GM12864 (cell line): ENCODE measurements around the gene C19orf25.
"Not testable (repeated sequence)": the region's sequence is repeated elsewhere in the genome, so short reads cannot be mapped to it uniquely, and the experiment has no call there.

Experiments used
- DNase-seq: peaks from one replicate; pipeline ENCODE4 v3.0.0-alpha.2; 2011; ENCODE audit warnings: low read depth
- H3K4me3 ChIP-seq: 2 replicates; pipeline ENCODE4 v1.5.1; 2011; ENCODE audit warnings: mild to moderate bottlenecking, low read depth, low read length, control low read depth
- TF ChIP-seq, protein P1 (sequence below): IDR thresholded peaks from 2 replicates; pipeline ENCODE4 v1.5.1; 2011; ENCODE audit warnings: low read depth, mild to moderate bottlenecking, moderate library complexity, low read length, control low read depth, inconsistent platforms; ENCODE audit errors: missing control alignments

The C19orf25 gene

DNA sequence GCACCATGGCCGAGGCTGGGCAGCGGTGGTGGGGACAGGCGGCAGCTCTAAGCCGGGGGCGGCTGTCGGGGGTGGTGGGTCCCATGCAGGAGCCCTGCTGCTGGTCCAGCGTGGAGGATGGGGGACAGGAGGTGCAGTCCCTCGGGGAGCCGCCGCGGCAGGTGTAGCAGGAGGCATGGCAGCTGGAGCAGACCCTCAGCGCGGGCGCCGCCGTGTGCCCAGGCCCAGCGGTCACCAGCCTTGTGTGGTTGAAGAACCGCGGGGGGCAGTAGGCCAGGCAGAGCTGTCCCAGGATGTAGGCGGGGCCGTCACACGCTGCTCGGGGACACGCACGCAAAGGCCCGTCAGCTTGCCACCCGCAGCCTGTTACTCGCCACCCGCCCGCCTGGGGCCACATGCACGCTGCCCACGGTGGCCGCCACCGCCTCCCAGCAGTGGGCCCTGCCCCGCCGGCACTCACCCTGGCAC lies 2.9 kb upstream of the C19orf25 start:
- DNase-seq, result no peak
- TF ChIP-seq, protein P1, sequence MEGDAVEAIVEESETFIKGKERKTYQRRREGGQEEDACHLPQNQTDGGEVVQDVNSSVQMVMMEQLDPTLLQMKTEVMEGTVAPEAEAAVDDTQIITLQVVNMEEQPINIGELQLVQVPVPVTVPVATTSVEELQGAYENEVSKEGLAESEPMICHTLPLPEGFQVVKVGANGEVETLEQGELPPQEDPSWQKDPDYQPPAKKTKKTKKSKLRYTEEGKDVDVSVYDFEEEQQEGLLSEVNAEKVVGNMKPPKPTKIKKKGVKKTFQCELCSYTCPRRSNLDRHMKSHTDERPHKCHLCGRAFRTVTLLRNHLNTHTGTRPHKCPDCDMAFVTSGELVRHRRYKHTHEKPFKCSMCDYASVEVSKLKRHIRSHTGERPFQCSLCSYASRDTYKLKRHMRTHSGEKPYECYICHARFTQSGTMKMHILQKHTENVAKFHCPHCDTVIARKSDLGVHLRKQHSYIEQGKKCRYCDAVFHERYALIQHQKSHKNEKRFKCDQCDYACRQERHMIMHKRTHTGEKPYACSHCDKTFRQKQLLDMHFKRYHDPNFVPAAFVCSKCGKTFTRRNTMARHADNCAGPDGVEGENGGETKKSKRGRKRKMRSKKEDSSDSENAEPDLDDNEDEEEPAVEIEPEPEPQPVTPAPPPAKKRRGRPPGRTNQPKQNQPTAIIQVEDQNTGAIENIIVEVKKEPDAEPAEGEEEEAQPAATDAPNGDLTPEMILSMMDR, result no peak
- no peak overlapping the region for H3K4me3 ChIP-seq

GRCh38 chr19:1481224-1481892 lies 2.3 kb upstream of the C19orf25 start:
- no peak overlapping the region for H3K4me3 ChIP-seq
- TF ChIP-seq, protein P1, result no peak
- DNase-seq, result no peak

DNA sequence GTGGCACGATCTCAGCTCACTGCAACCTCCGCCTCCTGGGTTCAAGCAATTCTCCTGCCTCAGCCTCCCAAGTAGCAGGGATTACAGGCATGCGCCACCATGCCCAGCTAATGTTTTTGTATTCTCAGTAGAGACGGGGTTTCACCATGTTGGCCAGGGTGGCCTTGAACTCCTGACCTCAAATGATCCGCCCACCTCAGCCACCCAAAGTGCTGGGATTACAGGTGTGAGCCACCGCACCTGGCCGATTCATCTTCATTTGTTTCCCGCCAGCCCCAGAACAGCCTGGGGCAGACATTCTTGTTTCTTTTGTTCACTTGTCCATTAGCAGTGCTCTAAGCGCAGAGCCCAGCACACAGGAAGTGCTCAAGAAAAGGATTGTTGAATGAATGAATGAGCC lies 2.0 kb downstream of the C19orf25 start:
- DNase-seq, H3K4me3 ChIP-seq: not testable (repeated sequence)

DNA sequence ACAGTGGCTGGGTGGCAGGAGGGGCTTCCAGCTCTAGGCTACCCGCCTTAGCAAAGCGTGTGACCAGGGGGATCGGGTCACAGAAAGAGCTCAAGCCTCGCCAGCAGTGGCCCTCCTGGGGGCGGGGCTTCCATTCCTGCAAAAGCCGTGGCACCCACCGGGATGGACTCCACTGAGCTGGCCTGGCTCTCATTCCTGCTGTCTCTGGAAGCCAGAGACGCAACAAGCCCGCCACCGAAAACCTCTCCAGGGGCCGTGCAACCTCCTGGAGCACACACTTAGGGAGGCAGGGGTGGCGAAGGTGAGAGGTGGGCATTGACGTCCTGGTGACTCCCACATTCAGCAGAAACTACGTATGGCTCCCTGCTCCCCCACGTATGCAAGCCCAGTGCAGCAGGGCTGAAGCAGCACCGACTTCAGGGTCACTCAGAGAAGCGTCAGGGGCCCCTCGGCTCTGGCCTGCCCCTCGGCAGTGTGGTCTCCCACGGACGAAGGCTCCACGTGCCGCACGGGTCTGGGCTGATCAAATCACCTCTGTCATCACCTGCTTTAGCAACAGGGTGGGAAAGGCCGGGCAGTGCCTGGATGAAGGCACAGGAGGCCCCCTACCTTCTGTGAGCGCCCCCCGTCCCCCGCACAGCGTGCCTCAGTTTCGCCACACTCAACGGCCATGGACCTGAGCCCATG lies 3.1 kb downstream of the C19orf25 start:
- H3K4me3 ChIP-seq, result no peak overlapping the region
- TF ChIP-seq, protein P1, result no peak
- no peak for DNase-seq

DNA sequence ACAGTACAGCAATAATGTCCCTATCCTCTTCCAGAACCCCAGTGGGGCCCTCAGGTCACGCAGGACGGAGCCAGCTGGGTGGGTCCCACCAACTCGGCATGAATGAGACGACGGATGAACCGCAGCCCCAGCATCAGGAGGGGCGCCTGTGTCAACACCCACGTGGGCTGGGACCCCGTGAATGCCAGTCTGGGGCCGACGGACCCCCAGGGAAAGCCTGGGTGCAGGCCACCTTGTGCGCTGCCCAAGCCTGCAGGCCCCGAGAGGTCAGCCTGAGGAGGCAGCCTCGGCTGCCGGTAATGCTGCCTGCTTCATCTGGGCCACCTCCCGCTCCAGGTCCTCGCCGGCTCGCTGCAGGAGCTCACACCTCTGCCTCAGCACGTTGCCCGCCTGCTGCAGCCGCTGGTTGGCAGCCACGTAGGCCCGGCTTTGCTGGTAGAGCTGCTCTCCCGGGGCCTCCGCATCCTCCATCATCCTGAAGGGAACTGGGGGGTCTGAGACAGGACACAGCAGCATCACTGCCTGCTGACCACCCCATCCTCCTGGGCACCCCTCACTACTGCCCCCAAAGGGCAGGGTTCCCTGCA lies 4.2 kb downstream of the C19orf25 start:
- H3K4me3 ChIP-seq, result no peak overlapping the region
- DNase-seq, result no peak
- TF ChIP-seq, protein P1, result no peak

GRCh38 chr19:1474011-1474764 lies 4.8 kb downstream of the C19orf25 start:
- TF ChIP-seq, protein P1, result no peak

GRCh38 chr19:1473085-1473851 lies 5.7 kb downstream of the C19orf25 start:
- H3K4me3 ChIP-seq, result no peak overlapping the region
- DNase-seq, result no peak
- TF ChIP-seq, protein P1, result no peak

More at GRCh38 chr19:1474011-1474764, 4.8 kb downstream of the C19orf25 start:
- DNase-seq, result no peak
- H3K4me3 ChIP-seq, result no peak overlapping the region
